Frontal cortex (tissue), 4 donors: Measurements from ENCODE around the gene ELMO3. TPM values are rescaled to one million over a fixed set of nuclear protein-coding genes. Genes with fewer than 3 reads are reported as not detected.

Experiments
- DNase-seq, 2 donors: peaks; one replicate each; pipeline ENCODE4 v3.0.0; 2012; ENCODE audit warnings: low spot score in 2 of 2
- FAIRE-seq: peaks from 2 replicates; lab custom pipeline; 2012; peaks lifted over from hg19 to GRCh38; lab: Jason Lieb, UNC
- total RNA-seq: library from RNA; depleted of rRNA; stranded (reverse); fragments of >200 nt; gene quantifications from one replicate; pipeline ENCODE4 v1.2.3, GENCODE V29; 2014
- donor health status: control.
- donor health status: control.
- donor health status: control.

The ELMO3 gene
- total RNA-seq, 1 donor from 2014 or later = 0.41 TPM

- FAIRE-seq = no peak
Observed at GRCh38 chr16:67209565-67209964, 10.6 kb downstream of the ELMO3 start.

GRCh38 chr16:67210069-67210937 lies 11.4 kb downstream of the ELMO3 start:
- DNase-seq = no peak
- FAIRE-seq = no peak

More at GRCh38 chr16:67209565-67209964, 10.6 kb downstream of the ELMO3 start:
- DNase-seq = no peak

- no peak for DNase-seq
- no peak for FAIRE-seq
Observed at GRCh38 chr16:67211674-67212073, 12.7 kb downstream of the ELMO3 start.

- no peak for DNase-seq
- no peak for FAIRE-seq
Observed at GRCh38 chr16:67212766-67213165, 13.8 kb downstream of the ELMO3 start.

GRCh38 chr16:67213197-67214019 lies 14.5 kb downstream of the ELMO3 start:
- FAIRE-seq = no peak

GRCh38 chr16:67215706-67216105 lies 16.8 kb downstream of the ELMO3 start:
- DNase-seq (no peak), FAIRE-seq (no peak)

More at GRCh38 chr16:67213197-67214019, 14.5 kb downstream of the ELMO3 start:
- no peak for DNase-seq

GRCh38 chr16:67216612-67217490 lies 17.9 kb downstream of the ELMO3 start:
- DNase-seq (no peak), FAIRE-seq (no peak)

- DNase-seq = no peak
- FAIRE-seq = no peak
Observed at GRCh38 chr16:67223992-67224391, 25.1 kb downstream of the ELMO3 start.

GRCh38 chr16:67226295-67226803 lies 27.4 kb downstream of the ELMO3 start:
- DNase-seq (no peak), FAIRE-seq (no peak)

GRCh38 chr16:67226804-67227566 lies 28.1 kb downstream of the ELMO3 start, which contains the start of gene TMEM208:
Gene TMEM208 (plus strand): TSS chr16:67227130. CDS start chr16:67227219, 89 bp downstream.
- FAIRE-seq (no peak), DNase-seq (peak; percentile 95 to 98)

- FAIRE-seq (no peak), DNase-seq (no peak)
Observed at GRCh38 chr16:67227567-67227921, 28.6 kb downstream of the ELMO3 start.

GRCh38 chr16:67228034-67228785 lies 29.3 kb downstream of the ELMO3 start:
- FAIRE-seq = no peak

GRCh38 chr16:67228905-67229304 lies 30.0 kb downstream of the ELMO3 start:
- DNase-seq = no peak
- FAIRE-seq = no peak

More at GRCh38 chr16:67228034-67228785, 29.3 kb downstream of the ELMO3 start:
- no peak for DNase-seq

GRCh38 chr16:67229906-67230808 lies 31.2 kb downstream of the ELMO3 start:
- DNase-seq (no peak), FAIRE-seq (no peak)

- FAIRE-seq = no peak
- no peak for DNase-seq
Observed at GRCh38 chr16:67230809-67231660, 32.1 kb downstream of the ELMO3 start.

- FAIRE-seq = no peak
- no peak for DNase-seq
Observed at GRCh38 chr16:67233596-67233995, 34.7 kb downstream of the ELMO3 start.
